Neural cell (in vitro differentiated cells): ENCODE data around the gene PBX1. TPM values are rescaled to one million over a fixed set of nuclear protein-coding genes. Genes with fewer than 3 reads are reported as not detected.

Source experiments
- H2AFZ ChIP-seq: fragments of 200-600, 300-800 bp; sonication (generic), shearing (Covaris generic); 2 replicates; pipeline ENCODE4 v1.6.0; 2014; ENCODE audit warnings: low read depth, mild to moderate bottlenecking, antibody characterized with exemption, low read length, moderate library complexity
- H3F3A ChIP-seq: fragments of 200-600 bp; shearing (Covaris generic); 2 replicates; pipeline ENCODE4 v1.6.1; 2016; ENCODE audit warnings: mild to moderate bottlenecking, moderate library complexity, mixed read lengths, antibody characterized with exemption, low read length; ENCODE audit not compliant: insufficient read depth, poor library complexity, severe bottlenecking
- H3K27ac ChIP-seq: fragments of 200-600, 300-800 bp; sonication (generic), shearing (Covaris generic); 2 replicates; pipeline ENCODE4 v1.5.1; 2014; ENCODE audit warnings: mild to moderate bottlenecking, low read length, moderate library complexity
- H3K27me3 ChIP-seq: fragments of 300-800, 200-600 bp; sonication (generic), shearing (Covaris generic); 2 replicates; pipeline ENCODE4 v1.6.0; 2014; ENCODE audit warnings: mild to moderate bottlenecking, low read depth, low read length, moderate library complexity; ENCODE audit not compliant: insufficient read depth
- H3K36me3 ChIP-seq: fragments of 300-800, 200-600 bp; sonication (generic), shearing (Covaris generic); 2 replicates; pipeline ENCODE4 v1.5.1; 2014; ENCODE audit warnings: mild to moderate bottlenecking, antibody characterized with exemption, low read length, moderate library complexity; ENCODE audit not compliant: insufficient read depth
- H3K4me2 ChIP-seq: fragments of 300-800, 200-600 bp; sonication (generic), shearing (Covaris generic); 2 replicates; pipeline ENCODE4 v1.6.0; 2014; ENCODE audit warnings: mild to moderate bottlenecking, low read length
- H3K4me3 ChIP-seq: fragments of 300-800, 200-600 bp; sonication (generic), shearing (Covaris generic); 2 replicates; pipeline ENCODE4 v1.5.1; 2014; ENCODE audit warnings: mild to moderate bottlenecking, low read length, moderate library complexity
- H3K79me2 ChIP-seq: fragments of 200-600 bp; shearing (Covaris generic); replicated peaks from 2 replicates; pipeline ENCODE4 v1.6.0; 2014; ENCODE audit warnings: mild to moderate bottlenecking, low read length, moderate library complexity; ENCODE audit not compliant: insufficient read depth
- H3K9ac ChIP-seq: fragments of 300-800, 200-600 bp; sonication (generic), shearing (Covaris generic); 2 replicates; pipeline ENCODE4 v1.6.1; 2016; ENCODE audit warnings: mild to moderate bottlenecking, low read length, mixed read lengths
- H3K9me2 ChIP-seq: fragments of 200-600 bp; shearing (Covaris generic); 2 replicates; pipeline ENCODE4 v1.6.1; 2016; ENCODE audit warnings: mild to moderate bottlenecking, low read length, mixed read lengths; ENCODE audit not compliant: insufficient read depth
- H3K9me3 ChIP-seq: fragments of 200-600, 300-800 bp; sonication (generic), shearing (Covaris generic); 2 replicates; pipeline ENCODE4 v1.6.1; 2016; ENCODE audit warnings: mild to moderate bottlenecking, mixed run types, low read length, moderate library complexity, mixed read lengths
- H4K20me1 ChIP-seq: fragments of 200-600 bp; shearing (Covaris generic); 2 replicates; pipeline ENCODE4 v1.6.1; 2016; ENCODE audit warnings: mild to moderate bottlenecking, mixed run types; ENCODE audit not compliant: insufficient read depth
- EP300 ChIP-seq: fragments of 450-650 bp; conservative IDR thresholded peaks from 2 replicates; pipeline ENCODE4 v1.6.1; 2014; ENCODE audit warnings: antibody characterized with exemption, mild to moderate bottlenecking, moderate library complexity; ENCODE audit not compliant: poor library complexity, severe bottlenecking
- EZH2 ChIP-seq: fragments of 200-600, 300-800 bp; shearing (Covaris generic), sonication (generic); IDR thresholded peaks from 2 replicates; pipeline ENCODE4 v1.6.1; 2014; ENCODE audit warnings: antibody characterized with exemption, low read length, borderline replicate concordance, mild to moderate bottlenecking; ENCODE audit not compliant: insufficient read depth, poor library complexity, severe bottlenecking
- MXI1 ChIP-seq: fragments of 450-650 bp; conservative IDR thresholded peaks from 2 replicates; pipeline ENCODE4 v1.6.1; 2014; ENCODE audit warnings: antibody characterized with exemption, mild to moderate bottlenecking; ENCODE audit not compliant: poor library complexity, severe bottlenecking
- POLR2AphosphoS5 ChIP-seq: IDR thresholded peaks from 2 replicates; pipeline ENCODE4 v1.6.1; 2012
- RAD21 ChIP-seq: fragments of 450-650 bp; conservative IDR thresholded peaks from 2 replicates; pipeline ENCODE4 v1.6.1; 2014; ENCODE audit warnings: antibody characterized with exemption, mild to moderate bottlenecking, moderate library complexity
- SMC3 ChIP-seq: fragments of 450-650 bp; conservative IDR thresholded peaks from 2 replicates; pipeline ENCODE4 v1.6.1; 2014; ENCODE audit warnings: antibody characterized with exemption, mild to moderate bottlenecking, moderate library complexity; ENCODE audit not compliant: poor library complexity
- TAF1 ChIP-seq: IDR thresholded peaks from 2 replicates; pipeline ENCODE4 v1.6.1; 2012; ENCODE audit warnings: low read depth
- polyA plus RNA-seq: library from polyadenylated mRNA; depleted of rRNA; stranded (reverse); fragments of >200 nt; gene quantifications from 2 replicates; pipeline ENCODE4 v1.2.3, GENCODE V29; 2014
- TF ChIP-seq, protein P1 (sequence below): fragments of 450-650 bp; IDR thresholded peaks from 2 replicates; pipeline ENCODE4 v1.5.1; 2014; ENCODE audit warnings: antibody characterized with exemption, mild to moderate bottlenecking, moderate library complexity; ENCODE audit not compliant: poor library complexity, severe bottlenecking
- TF ChIP-seq, protein P2 (sequence below): IDR thresholded peaks from 2 replicates; pipeline ENCODE4 v1.6.1; 2012; ENCODE audit warnings: borderline replicate concordance

Gene PBX1
- polyA plus RNA-seq, 1 donor from 2014 or later, result 42.4 TPM

DNA sequence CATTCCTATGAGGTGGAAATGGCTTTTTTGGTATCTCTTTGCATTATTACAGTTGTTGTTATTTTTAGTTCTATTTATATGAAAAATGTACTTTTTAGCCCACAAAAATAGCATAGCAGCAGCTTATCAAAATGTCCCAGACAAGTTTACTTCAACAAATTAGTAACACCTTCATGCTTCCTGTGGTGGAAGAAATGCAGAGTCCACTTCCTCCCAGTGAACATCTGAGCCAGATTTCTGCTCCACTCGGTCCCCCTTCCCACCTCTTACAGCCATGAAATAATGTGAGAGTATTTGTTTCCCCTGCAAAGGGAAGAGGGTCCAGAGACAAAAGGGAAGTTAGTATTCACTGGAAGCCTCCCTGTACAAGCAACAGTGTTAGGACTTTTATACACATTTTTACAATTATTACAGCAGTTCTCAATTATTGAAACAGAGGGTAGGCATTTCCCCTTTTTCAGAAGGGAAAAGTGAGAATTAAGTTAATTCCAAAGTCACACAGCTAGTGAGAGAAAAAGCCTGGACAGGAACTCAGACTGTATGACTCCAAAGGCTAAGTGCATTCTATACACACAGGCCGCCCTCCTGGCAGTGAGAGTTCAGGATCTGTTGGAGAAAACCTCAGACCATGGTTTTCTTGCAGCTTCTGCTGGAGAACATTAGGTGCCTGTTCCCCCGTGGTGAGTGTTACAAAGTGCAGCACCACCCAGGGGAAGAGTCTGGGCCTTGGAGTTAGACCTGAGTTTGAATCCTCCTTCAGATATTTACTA lies 126.5 kb downstream of the PBX1 start:
- Histone ChIP-seq H3F3A (no peaks in the 10 kb centered on the region), H2AFZ (no peak overlapping the region), H3K27ac (no peak overlapping the region), H4K20me1 (no peaks in the 10 kb centered on the region), H3K27me3 (no peaks in the 10 kb centered on the region), H3K36me3 (peaks cover 6% of the 10 kb centered on the region), H3K9ac (no peak overlapping the region), H3K9me2 (no peaks in the 10 kb centered on the region), H3K79me2 (peaks cover 43% of the 10 kb centered on the region), H3K9me3 (no peaks in the 10 kb centered on the region), H3K4me2 (no peak overlapping the region), H3K4me3 (no peak overlapping the region)
- TF ChIP-seq EP300, result no peak
- TF ChIP-seq POLR2AphosphoS5, result no peak
- TF ChIP-seq EZH2, result no peak
- TF ChIP-seq MXI1, result no peak
- TF ChIP-seq RAD21, result no peak
- TF ChIP-seq, protein P1, sequence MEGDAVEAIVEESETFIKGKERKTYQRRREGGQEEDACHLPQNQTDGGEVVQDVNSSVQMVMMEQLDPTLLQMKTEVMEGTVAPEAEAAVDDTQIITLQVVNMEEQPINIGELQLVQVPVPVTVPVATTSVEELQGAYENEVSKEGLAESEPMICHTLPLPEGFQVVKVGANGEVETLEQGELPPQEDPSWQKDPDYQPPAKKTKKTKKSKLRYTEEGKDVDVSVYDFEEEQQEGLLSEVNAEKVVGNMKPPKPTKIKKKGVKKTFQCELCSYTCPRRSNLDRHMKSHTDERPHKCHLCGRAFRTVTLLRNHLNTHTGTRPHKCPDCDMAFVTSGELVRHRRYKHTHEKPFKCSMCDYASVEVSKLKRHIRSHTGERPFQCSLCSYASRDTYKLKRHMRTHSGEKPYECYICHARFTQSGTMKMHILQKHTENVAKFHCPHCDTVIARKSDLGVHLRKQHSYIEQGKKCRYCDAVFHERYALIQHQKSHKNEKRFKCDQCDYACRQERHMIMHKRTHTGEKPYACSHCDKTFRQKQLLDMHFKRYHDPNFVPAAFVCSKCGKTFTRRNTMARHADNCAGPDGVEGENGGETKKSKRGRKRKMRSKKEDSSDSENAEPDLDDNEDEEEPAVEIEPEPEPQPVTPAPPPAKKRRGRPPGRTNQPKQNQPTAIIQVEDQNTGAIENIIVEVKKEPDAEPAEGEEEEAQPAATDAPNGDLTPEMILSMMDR, result no peak
- no peak for TF ChIP-seq SMC3
- no peak for TF ChIP-seq TAF1

DNA sequence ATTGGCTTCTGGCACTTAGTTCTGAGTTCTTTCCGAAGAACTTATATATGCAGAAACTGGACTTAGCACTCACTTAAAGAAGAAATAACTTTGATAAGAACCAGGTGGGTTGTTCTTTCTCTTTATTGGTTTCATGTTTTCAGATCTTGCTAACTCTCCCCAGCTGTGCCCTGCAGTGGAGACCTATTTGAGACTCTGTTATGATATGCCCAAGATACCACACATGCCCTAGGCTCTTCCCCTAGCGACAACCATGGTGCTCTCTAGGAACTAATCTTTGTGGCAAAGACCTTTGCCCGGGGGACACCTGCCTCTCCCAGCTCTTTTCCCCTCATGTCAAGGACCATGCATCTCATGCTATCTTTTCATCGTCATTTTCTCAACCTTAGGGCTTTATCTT lies 128.8 kb downstream of the PBX1 start:
- Histone ChIP-seq H3K27me3 (no peaks in the 10 kb centered on the region), H3K27ac (no peak overlapping the region), H3K36me3 (peaks cover 3% of the 10 kb centered on the region), H3K9ac (no peak overlapping the region), H2AFZ (no peak overlapping the region), H3K4me2 (no peak overlapping the region), H3K9me2 (no peaks in the 10 kb centered on the region), H4K20me1 (no peaks in the 10 kb centered on the region), H3F3A (peaks cover 4% of the 10 kb centered on the region), H3K4me3 (no peak overlapping the region), H3K79me2 (peaks cover 35% of the 10 kb centered on the region), H3K9me3 (no peaks in the 10 kb centered on the region)
- TF ChIP-seq, protein P2, sequence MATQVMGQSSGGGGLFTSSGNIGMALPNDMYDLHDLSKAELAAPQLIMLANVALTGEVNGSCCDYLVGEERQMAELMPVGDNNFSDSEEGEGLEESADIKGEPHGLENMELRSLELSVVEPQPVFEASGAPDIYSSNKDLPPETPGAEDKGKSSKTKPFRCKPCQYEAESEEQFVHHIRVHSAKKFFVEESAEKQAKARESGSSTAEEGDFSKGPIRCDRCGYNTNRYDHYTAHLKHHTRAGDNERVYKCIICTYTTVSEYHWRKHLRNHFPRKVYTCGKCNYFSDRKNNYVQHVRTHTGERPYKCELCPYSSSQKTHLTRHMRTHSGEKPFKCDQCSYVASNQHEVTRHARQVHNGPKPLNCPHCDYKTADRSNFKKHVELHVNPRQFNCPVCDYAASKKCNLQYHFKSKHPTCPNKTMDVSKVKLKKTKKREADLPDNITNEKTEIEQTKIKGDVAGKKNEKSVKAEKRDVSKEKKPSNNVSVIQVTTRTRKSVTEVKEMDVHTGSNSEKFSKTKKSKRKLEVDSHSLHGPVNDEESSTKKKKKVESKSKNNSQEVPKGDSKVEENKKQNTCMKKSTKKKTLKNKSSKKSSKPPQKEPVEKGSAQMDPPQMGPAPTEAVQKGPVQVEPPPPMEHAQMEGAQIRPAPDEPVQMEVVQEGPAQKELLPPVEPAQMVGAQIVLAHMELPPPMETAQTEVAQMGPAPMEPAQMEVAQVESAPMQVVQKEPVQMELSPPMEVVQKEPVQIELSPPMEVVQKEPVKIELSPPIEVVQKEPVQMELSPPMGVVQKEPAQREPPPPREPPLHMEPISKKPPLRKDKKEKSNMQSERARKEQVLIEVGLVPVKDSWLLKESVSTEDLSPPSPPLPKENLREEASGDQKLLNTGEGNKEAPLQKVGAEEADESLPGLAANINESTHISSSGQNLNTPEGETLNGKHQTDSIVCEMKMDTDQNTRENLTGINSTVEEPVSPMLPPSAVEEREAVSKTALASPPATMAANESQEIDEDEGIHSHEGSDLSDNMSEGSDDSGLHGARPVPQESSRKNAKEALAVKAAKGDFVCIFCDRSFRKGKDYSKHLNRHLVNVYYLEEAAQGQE, result no peak
- TF ChIP-seq TAF1 (no peak), POLR2AphosphoS5 (no peak), EP300 (no peak), RAD21 (no peak), EZH2 (no peak), MXI1 (no peak), SMC3 (no peak)
- TF ChIP-seq, protein P1, result no peak
